ENCODE measurements around the gene DDX54. TPM values are rescaled to one million over a fixed set of nuclear protein-coding genes. Genes with fewer than 3 reads are reported as not detected.

Gene DDX54

DNA sequence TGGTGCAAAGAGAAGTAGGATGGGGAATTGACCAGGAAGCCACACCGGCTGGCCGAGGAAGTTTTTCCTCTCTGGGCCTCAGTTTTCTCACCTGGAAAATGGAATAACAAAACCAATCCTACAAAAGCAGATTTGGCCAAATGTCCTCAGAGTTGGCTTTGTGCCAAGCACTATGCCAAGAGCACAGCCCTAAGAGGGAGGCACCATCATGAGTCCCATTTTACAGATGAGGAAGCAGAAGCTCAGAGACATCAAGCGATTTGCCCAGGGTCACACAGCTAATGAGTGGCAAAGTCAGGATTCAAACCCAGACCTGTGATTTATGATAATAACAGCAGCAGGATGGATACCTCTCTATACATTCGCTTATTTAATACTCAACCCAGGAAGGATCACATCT, 77.0 kb downstream of the DDX54 start:
- H3K4me2 ChIP-seq (ENCODE audit: low read length): no peak overlapping the region
- no peak overlapping the region for H3K9ac ChIP-seq (ENCODE audit: low read depth, low read length)
- H3K9me3 ChIP-seq (replicated peaks; ENCODE audit: low read length): no peaks in the 10 kb centered on the region
- peaks cover 45% of the 10 kb centered on the region for H3K27me3 ChIP-seq (ENCODE audit: control insufficient read depth, insufficient read depth, low read length)
- H3K4me1 ChIP-seq (ENCODE audit: control insufficient read depth, insufficient read depth, low read length): no peaks in the 10 kb centered on the region
- H3K4me3 ChIP-seq (ENCODE audit: low read length): no peak overlapping the region
- H3K36me3 ChIP-seq (ENCODE audit: insufficient read depth, low read length): no peaks in the 10 kb centered on the region

Small RNA genes lying within 50 kb of the gene (small RNA-seq; reads per million reads assigned to genes)
- not detected for gene MIR7106
- gene RF00019: not detected
